OCI-LY3 (cell line): ENCODE measurements around the gene TIMM17A.

Experiments used
- EZH2phosphoT487 ChIP-seq: fragments of 200-600 bp; shearing (Covaris generic); IDR thresholded peaks from 2 replicates; pipeline ENCODE4 v1.6.1; 2018; ENCODE audit warnings: antibody characterized with exemption, mixed run types, low read depth
- TF ChIP-seq, protein P1 (sequence below): fragments of 200-600, 300-600 bp; sonication (generic); IDR thresholded peaks from 2 replicates; pipeline ENCODE4 v1.5.1; 2014; ENCODE audit warnings: antibody characterized with exemption, low read length, low read depth

DNA sequence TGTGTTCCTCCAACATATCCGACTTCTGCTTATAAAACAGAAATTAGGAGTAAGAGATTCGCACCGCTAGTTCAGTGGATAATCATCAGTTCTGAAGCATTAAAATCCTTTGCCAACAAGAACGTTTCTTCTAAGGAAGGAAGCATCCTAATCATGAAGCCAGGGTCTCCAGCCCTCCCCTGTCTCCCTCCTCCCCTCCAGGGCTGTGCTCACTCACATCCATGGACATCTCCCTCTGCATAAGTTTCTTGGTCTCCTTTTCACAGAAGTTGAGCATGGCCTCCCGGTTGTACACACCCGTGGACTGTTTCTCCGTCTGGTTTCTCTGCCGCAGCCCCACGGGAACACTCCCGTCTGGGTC lies 9.5 kb upstream of the TIMM17A start:
- TF ChIP-seq, protein P1, sequence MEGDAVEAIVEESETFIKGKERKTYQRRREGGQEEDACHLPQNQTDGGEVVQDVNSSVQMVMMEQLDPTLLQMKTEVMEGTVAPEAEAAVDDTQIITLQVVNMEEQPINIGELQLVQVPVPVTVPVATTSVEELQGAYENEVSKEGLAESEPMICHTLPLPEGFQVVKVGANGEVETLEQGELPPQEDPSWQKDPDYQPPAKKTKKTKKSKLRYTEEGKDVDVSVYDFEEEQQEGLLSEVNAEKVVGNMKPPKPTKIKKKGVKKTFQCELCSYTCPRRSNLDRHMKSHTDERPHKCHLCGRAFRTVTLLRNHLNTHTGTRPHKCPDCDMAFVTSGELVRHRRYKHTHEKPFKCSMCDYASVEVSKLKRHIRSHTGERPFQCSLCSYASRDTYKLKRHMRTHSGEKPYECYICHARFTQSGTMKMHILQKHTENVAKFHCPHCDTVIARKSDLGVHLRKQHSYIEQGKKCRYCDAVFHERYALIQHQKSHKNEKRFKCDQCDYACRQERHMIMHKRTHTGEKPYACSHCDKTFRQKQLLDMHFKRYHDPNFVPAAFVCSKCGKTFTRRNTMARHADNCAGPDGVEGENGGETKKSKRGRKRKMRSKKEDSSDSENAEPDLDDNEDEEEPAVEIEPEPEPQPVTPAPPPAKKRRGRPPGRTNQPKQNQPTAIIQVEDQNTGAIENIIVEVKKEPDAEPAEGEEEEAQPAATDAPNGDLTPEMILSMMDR: no peak
- no peak for TF ChIP-seq EZH2phosphoT487
